ENCODE measurements around the gene MYH16. TPM values are rescaled to one million over a fixed set of nuclear protein-coding genes. Genes with fewer than 3 reads are reported as not detected.

Gene MYH16
- total and polyA plus RNA-seq, 12 donors = 0.03 to 0.28 TPM; not detected in 10

DNA sequence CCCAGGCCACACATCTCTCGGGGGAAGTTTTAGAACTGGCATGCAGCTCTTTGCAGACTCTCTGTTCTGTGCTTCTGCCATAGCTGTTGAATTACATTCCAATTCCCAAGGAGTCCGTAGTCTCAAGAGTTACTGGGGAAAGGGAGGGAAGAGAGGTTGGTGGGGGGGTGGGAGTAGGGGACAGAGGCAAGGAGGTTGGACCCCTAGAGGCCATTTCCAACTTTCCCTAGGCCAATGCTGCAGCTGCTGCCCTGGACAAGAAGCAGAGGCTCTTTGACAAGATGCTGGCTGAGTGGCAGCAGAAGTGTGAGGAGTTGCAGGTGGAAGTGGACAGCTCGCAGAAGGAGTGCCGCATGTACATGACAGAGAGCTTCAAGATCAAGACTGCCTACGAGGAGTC lies 23.8 kb downstream of the MYH16 start:
- H3K36me3 ChIP-seq (replicated peaks in 1 of 2) = no peaks in the 10 kb centered on the region
- WGBS, 4 donors = 88 to 93% (median 91%) methylated on average over 5 of the region's 5 CpGs
- H3K27me3 ChIP-seq = no peaks in the 10 kb centered on the region
- no peak for TF ChIP-seq POLR2A (IDR thresholded peaks at IDR 0.05)
- no peak for TF ChIP-seq CTCF (IDR thresholded peaks at IDR 0.05)
- intact Hi-C loops (cut with DNase I) = loop anchor here in 1 of 2 donors (10.0 kb wide), 1 partner anchor 122 kb away; no protein-coding TSS in a partner anchor
- no peaks in the 10 kb centered on the region for H3K9me3 ChIP-seq (replicated peaks in 1 of 3)
- no peak overlapping the region for H3K27ac ChIP-seq
- no peak for DNase-seq
- no peak overlapping the region for H3K4me3 ChIP-seq
- H3K4me1 ChIP-seq (replicated peaks in 1 of 2) = no peaks in the 10 kb centered on the region

DNA sequence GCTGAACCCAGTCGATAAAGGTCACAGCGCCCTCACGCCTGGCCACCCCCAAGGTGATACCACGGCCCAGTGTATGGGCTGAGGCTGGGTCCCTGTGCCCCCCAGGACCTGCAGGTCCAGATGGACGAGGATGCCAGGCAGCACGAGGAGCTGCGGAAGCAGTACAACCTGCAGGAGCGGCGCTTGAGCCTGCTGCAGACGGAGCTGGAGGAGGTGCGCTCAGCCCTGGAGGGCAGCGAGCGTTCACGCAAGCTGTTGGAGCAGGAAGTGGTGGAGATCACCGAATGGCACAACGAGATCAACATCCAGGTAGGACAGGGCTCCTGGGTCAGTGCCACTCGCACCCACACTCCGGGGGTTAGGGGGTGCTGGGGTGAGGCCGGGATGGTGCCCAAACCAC lies 28.9 kb downstream of the MYH16 start:
- Histone ChIP-seq H3K36me3 (replicated peaks in 1 of 2) (no peaks in the 10 kb centered on the region), H3K4me3 (no peak overlapping the region), H3K9me3 (replicated peaks in 1 of 3) (no peaks in the 10 kb centered on the region), H3K27me3 (no peaks in the 10 kb centered on the region), H3K4me1 (replicated peaks in 1 of 2) (no peaks in the 10 kb centered on the region), H3K27ac (no peak overlapping the region)
- intact Hi-C loops (cut with DNase I) = no loop called here
- DNase-seq = no peak
- TF ChIP-seq CTCF (IDR thresholded peaks at IDR 0.05) = no peak
- no peak for TF ChIP-seq POLR2A (IDR thresholded peaks at IDR 0.05)
- 86 to 92% (median 89%) methylated on average over 16 to 19 of the region's 19 CpGs for WGBS, 4 donors

GRCh38 chr7:99305473-99306260 lies 33.0 kb downstream of the MYH16 start:
- TF ChIP-seq CTCF (IDR thresholded peaks at IDR 0.05) (no peak), POLR2A (IDR thresholded peaks at IDR 0.05) (no peak)
- 82 to 91% (median 87%) methylated on average over 13 to 16 of the region's 16 CpGs for WGBS, 4 donors

GRCh38 chr7:99308461-99309074 lies 35.9 kb downstream of the MYH16 start:
- H3K4me3 ChIP-seq = no peak overlapping the region
- peaks cover 6 to 9% of the 10 kb centered on the region in 2 donors for H3K4me1 ChIP-seq (replicated peaks in 1 of 2)
- H3K27ac ChIP-seq = no peak overlapping the region
- H3K36me3 ChIP-seq (replicated peaks in 1 of 2) = no peaks in the 10 kb centered on the region
- no peak for DNase-seq
- TF ChIP-seq CTCF (IDR thresholded peaks at IDR 0.05) = no peak
- no peak for TF ChIP-seq POLR2A (IDR thresholded peaks at IDR 0.05)
- H3K9me3 ChIP-seq (replicated peaks in 1 of 3) = no peaks in the 10 kb centered on the region
- H3K27me3 ChIP-seq = no peaks in the 10 kb centered on the region
- WGBS, 4 donors = 92 to 95% (median 93%) methylated on average over 7 of the region's 7 CpGs
- intact Hi-C loops (cut with DNase I) = no loop called here

More at GRCh38 chr7:99305473-99306260, 33.0 kb downstream of the MYH16 start:
- H3K4me1 ChIP-seq (replicated peaks in 1 of 2) = no peaks in the 10 kb centered on the region
- intact Hi-C loops (cut with DNase I) = no loop called here
- no peaks in the 10 kb centered on the region for H3K27me3 ChIP-seq
- no peaks in the 10 kb centered on the region for H3K9me3 ChIP-seq (replicated peaks in 1 of 3)
- H3K36me3 ChIP-seq (replicated peaks in 1 of 2) = no peaks in the 10 kb centered on the region
- DNase-seq = no peak
- no peak overlapping the region for H3K4me3 ChIP-seq
- H3K27ac ChIP-seq = no peak overlapping the region

Measured in adrenal gland (tissue), 12 donors.